ENCODE data around the gene ALS2. TPM values are rescaled to one million over a fixed set of nuclear protein-coding genes. Genes with fewer than 3 reads are reported as not detected.
A peak's percentile ranks its signal among the peaks of the same experiment; 100 is the strongest.

ALS2 gene
- total and polyA plus RNA-seq, 12 donors = 3.1 to 24.3 (median 15.3) TPM

DNA sequence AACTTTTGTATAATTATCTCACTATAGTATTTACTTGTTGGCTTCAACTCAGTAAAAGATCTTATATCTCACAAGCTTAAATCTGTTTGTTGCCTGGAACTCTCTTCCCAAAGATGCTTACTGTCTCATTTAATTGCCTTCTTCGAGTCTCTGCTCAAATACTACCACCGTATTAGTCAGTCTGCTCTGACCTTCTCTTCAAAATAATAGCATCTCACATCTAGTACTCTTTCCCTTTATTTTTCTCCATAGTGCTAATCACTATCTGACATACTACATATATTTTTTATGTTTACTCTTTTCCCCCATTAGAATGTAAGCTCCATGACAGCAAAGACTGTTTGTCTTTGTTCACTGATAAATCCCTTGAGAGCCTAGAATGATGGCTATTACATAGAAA lies 71.7 kb downstream of the ALS2 start:
- Histone ChIP-seq H3K4me3 (no peak overlapping the region), H3K4me1 (replicated peaks in 1 of 2) (no peaks in the 10 kb centered on the region), H3K9me3 (replicated peaks in 1 of 3) (no peaks in the 10 kb centered on the region), H3K27ac (no peak overlapping the region), H3K27me3 (no peaks in the 10 kb centered on the region), H3K36me3 (replicated peaks in 1 of 2) (peaks cover 0 to 43% of the 10 kb centered on the region in 2 donors)
- 65 to 85% (median 77%) methylated on average over 2 of the region's 2 CpGs for WGBS, 4 donors
- intact Hi-C loops (cut with DNase I) = no loop called here
- DNase-seq = no peak
- no peak for TF ChIP-seq POLR2A (IDR thresholded peaks at IDR 0.05)
- TF ChIP-seq, protein P1, sequence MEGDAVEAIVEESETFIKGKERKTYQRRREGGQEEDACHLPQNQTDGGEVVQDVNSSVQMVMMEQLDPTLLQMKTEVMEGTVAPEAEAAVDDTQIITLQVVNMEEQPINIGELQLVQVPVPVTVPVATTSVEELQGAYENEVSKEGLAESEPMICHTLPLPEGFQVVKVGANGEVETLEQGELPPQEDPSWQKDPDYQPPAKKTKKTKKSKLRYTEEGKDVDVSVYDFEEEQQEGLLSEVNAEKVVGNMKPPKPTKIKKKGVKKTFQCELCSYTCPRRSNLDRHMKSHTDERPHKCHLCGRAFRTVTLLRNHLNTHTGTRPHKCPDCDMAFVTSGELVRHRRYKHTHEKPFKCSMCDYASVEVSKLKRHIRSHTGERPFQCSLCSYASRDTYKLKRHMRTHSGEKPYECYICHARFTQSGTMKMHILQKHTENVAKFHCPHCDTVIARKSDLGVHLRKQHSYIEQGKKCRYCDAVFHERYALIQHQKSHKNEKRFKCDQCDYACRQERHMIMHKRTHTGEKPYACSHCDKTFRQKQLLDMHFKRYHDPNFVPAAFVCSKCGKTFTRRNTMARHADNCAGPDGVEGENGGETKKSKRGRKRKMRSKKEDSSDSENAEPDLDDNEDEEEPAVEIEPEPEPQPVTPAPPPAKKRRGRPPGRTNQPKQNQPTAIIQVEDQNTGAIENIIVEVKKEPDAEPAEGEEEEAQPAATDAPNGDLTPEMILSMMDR (IDR thresholded peaks at IDR 0.05) = no peak

DNA sequence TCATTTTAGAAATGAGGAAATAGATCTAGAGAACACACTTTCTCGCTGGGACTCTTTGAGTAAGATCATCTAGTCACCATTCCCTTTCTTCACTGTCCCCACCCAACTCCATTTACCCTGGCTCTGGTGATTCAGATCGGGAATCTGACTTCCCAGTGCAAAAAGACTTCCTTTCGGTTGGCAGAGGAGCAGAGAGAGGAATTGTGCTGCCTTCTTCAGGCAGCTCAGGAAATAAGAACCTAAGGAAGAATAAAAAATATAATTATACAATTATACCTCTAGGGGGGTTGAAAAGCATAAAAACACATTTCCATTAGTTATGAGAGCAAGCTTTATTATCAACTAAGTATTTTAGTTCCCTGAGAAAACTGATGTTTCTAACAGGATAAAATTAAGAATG lies 73.0 kb downstream of the ALS2 start:
- intact Hi-C loops (cut with DNase I) = no loop called here
- peaks cover 0 to 42% of the 10 kb centered on the region in 2 donors for H3K36me3 ChIP-seq (replicated peaks in 1 of 2)
- no peak overlapping the region for H3K4me3 ChIP-seq
- H3K27ac ChIP-seq = no peak overlapping the region
- 63 to 70% (median 69%) methylated on average over 3 of the region's 3 CpGs for WGBS, 4 donors
- TF ChIP-seq POLR2A (IDR thresholded peaks at IDR 0.05) = no peak
- TF ChIP-seq, protein P1 (IDR thresholded peaks at IDR 0.05) = peak in 1 of 6 experiments; percentile 14
- no peaks in the 10 kb centered on the region for H3K27me3 ChIP-seq
- peak in 2 of 7 donors; percentile 17 to 21 for DNase-seq
- H3K4me1 ChIP-seq (replicated peaks in 1 of 2) = no peaks in the 10 kb centered on the region
- H3K9me3 ChIP-seq (replicated peaks in 1 of 3) = no peaks in the 10 kb centered on the region

DNA sequence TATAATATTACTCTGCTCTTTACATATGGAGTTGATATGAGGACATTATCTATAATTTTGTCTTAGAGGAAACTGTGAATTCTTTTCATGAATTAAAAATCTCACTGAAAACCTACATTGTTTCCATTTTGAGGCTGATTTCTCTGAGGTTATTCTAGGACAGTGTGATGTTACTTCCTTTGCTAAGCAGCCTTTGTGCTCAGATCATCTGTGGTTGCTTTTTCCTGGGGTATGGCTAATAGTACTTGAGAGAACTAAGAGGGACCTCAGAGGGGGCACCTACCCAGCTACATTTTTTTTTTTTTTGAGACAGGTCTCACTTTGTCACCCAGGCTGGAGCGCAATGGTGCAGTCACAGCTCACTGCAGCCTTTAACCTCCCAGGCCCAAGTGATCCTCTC lies 73.6 kb downstream of the ALS2 start:
- Histone ChIP-seq H3K4me3 (no peak overlapping the region), H3K9me3 (replicated peaks in 1 of 3) (no peaks in the 10 kb centered on the region), H3K27ac (no peak overlapping the region), H3K4me1 (replicated peaks in 1 of 2) (no peaks in the 10 kb centered on the region), H3K36me3 (replicated peaks in 1 of 2) (peaks cover 0 to 42% of the 10 kb centered on the region in 2 donors), H3K27me3 (no peaks in the 10 kb centered on the region)
- intact Hi-C loops (cut with DNase I) = no loop called here
- TF ChIP-seq POLR2A (IDR thresholded peaks at IDR 0.05) = no peak
- TF ChIP-seq, protein P1 (IDR thresholded peaks at IDR 0.05) = no peak
- 100% methylated on average over 1 of the region's 1 CpG for WGBS, 4 donors
- DNase-seq = no peak

DNA sequence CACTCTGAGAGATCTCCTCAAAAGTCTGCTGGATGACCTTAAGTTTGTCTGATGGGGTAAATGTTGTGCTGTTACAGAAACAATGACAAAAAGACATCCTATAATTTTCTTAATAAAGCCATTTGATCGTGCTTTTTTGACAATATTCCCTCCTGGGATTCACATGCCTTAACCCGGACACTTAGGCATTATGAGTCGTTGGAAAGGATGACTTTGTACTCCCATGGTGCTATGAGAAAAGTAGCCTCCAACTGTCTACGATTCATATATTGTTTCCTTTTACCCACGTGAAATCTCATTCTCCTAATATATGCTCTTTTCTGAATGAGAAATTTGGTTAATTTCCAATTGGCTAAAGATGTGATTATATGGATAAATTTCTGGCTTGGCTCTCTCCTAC lies 76.2 kb downstream of the ALS2 start:
- 86 to 91% (median 90%) methylated on average over 5 of the region's 5 CpGs for WGBS, 4 donors
- DNase-seq = no peak
- H3K27ac ChIP-seq = no peak overlapping the region
- H3K27me3 ChIP-seq = no peaks in the 10 kb centered on the region
- no peaks in the 10 kb centered on the region for H3K9me3 ChIP-seq (replicated peaks in 1 of 3)
- peaks cover 0 to 42% of the 10 kb centered on the region in 2 donors for H3K36me3 ChIP-seq (replicated peaks in 1 of 2)
- TF ChIP-seq POLR2A (IDR thresholded peaks at IDR 0.05) = no peak
- TF ChIP-seq, protein P1 (IDR thresholded peaks at IDR 0.05) = no peak
- no peak overlapping the region for H3K4me3 ChIP-seq
- intact Hi-C loops (cut with DNase I) = no loop called here
- peaks cover 0 to 4% of the 10 kb centered on the region in 2 donors for H3K4me1 ChIP-seq (replicated peaks in 1 of 2)
